ENCODE results near the gene RNF126.
"Not testable (repeated sequence)": the region's sequence is repeated elsewhere in the genome, so short reads cannot be mapped to it uniquely, and the experiment has no call there.

Gene RNF126

GRCh38 chr19:628168-628567 lies 34.8 kb downstream of the RNF126 start:
- DNase-seq (ENCODE audit: low spot score): no peak

GRCh38 chr19:626566-626965 lies 36.4 kb downstream of the RNF126 start:
- not testable (repeated sequence) for DNase-seq (ENCODE audit: low spot score)

- DNase-seq (ENCODE audit: low spot score): no peak
Measured at GRCh38 chr19:625257-625656, 37.8 kb downstream of the RNF126 start.

GRCh38 chr19:624433-625109 lies 38.4 kb downstream of the RNF126 start:
- no peak for DNase-seq (ENCODE audit: low spot score)

- peak; percentile 42 for DNase-seq (ENCODE audit: low spot score)
Measured at GRCh38 chr19:623974-624373, 39.0 kb downstream of the RNF126 start.

- no peak for DNase-seq (ENCODE audit: low spot score)
Measured at GRCh38 chr19:623175-623916, 39.7 kb downstream of the RNF126 start.

GRCh38 chr19:622666-623065 lies 40.3 kb downstream of the RNF126 start:
- no peak for DNase-seq (ENCODE audit: low spot score)

GRCh38 chr19:621819-622218 lies 41.2 kb downstream of the RNF126 start:
- DNase-seq (ENCODE audit: low spot score): no peak

GRCh38 chr19:621191-621590 lies 41.8 kb downstream of the RNF126 start:
- DNase-seq (ENCODE audit: low spot score): not testable (repeated sequence)

GRCh38 chr19:620166-620862 lies 42.7 kb downstream of the RNF126 start:
- no peak for DNase-seq (ENCODE audit: low spot score)

- no peak for DNase-seq (ENCODE audit: low spot score)
Measured at GRCh38 chr19:619286-620002, 43.6 kb downstream of the RNF126 start.

GRCh38 chr19:618674-619285 lies 44.2 kb downstream of the RNF126 start:
- DNase-seq (ENCODE audit: low spot score): no peak

GRCh38 chr19:618247-618619 lies 44.8 kb downstream of the RNF126 start:
- no peak for DNase-seq (ENCODE audit: low spot score)

GRCh38 chr19:617551-618246 lies 45.3 kb downstream of the RNF126 start:
- DNase-seq (ENCODE audit: low spot score): no peak

GRCh38 chr19:616747-617526 lies 46.1 kb downstream of the RNF126 start:
- no peak for DNase-seq (ENCODE audit: low spot score)

GRCh38 chr19:616062-616700 lies 46.8 kb downstream of the RNF126 start:
- DNase-seq (ENCODE audit: low spot score): no peak

GRCh38 chr19:615619-616018 lies 47.4 kb downstream of the RNF126 start:
- DNase-seq (ENCODE audit: low spot score): no peak

- DNase-seq (ENCODE audit: low spot score): no peak
Measured at GRCh38 chr19:613732-614567, 49.1 kb downstream of the RNF126 start.

GRCh38 chr19:612941-613340 lies 50.1 kb downstream of the RNF126 start:
- DNase-seq (ENCODE audit: low spot score): no peak

Data from RKO (cell line).